T-helper 17 cell (primary cell): ENCODE results near the gene CCNG1. TPM values are rescaled to one million over a fixed set of nuclear protein-coding genes. Genes with fewer than 3 reads are reported as not detected.

Experiments used
- ATAC-seq: fragments of 150-1000 bp; cut with Tn5 transposase; 2 replicates; pipeline ENCODE4 v1.10.0; 2021; ENCODE audit warnings: mild to moderate bottlenecking, moderate library complexity
- DNase-seq, 3 donors: peaks; one replicate each; pipeline versions ENCODE4 v3.0.0 to v3.0.0-alpha.2; 2020 to 2021
- H3K9me3 ChIP-seq: one replicate; pipeline ENCODE4 v1.7.0; 2013; ENCODE audit warnings: low read length, mild to moderate bottlenecking; ENCODE audit not compliant: control insufficient read depth, poor library complexity, severe bottlenecking
- H3K27ac Mint-ChIP-seq: one replicate; pipeline ENCODE4 v1.8.0; 2022; ENCODE audit warnings: mild to moderate bottlenecking, moderate library complexity, mixed read lengths
- H3K27me3 Mint-ChIP-seq: one replicate; pipeline ENCODE4 v1.8.0; 2022; ENCODE audit warnings: mixed read lengths
- H3K36me3 Mint-ChIP-seq: one replicate; pipeline ENCODE4 v1.8.0; 2022; ENCODE audit warnings: low read depth, mixed read lengths
- H3K4me1 Mint-ChIP-seq: one replicate; pipeline ENCODE4 v1.8.0; 2022; ENCODE audit warnings: mild to moderate bottlenecking, mixed read lengths
- H3K4me3 Mint-ChIP-seq: one replicate; pipeline ENCODE4 v1.8.0; 2022; ENCODE audit warnings: mild to moderate bottlenecking, moderate library complexity, mixed read lengths
- total RNA-seq, 4 donors: library from RNA in 2 of 4; stranded (reverse) in 2 of 4; gene quantifications; one replicate each; pipeline ENCODE4 v1.2.3 and lab custom pipeline; 2022 to 2026

The CCNG1 gene
- total RNA-seq, 2 donors from 2014 or later = 79.1 to 121 TPM

DNA sequence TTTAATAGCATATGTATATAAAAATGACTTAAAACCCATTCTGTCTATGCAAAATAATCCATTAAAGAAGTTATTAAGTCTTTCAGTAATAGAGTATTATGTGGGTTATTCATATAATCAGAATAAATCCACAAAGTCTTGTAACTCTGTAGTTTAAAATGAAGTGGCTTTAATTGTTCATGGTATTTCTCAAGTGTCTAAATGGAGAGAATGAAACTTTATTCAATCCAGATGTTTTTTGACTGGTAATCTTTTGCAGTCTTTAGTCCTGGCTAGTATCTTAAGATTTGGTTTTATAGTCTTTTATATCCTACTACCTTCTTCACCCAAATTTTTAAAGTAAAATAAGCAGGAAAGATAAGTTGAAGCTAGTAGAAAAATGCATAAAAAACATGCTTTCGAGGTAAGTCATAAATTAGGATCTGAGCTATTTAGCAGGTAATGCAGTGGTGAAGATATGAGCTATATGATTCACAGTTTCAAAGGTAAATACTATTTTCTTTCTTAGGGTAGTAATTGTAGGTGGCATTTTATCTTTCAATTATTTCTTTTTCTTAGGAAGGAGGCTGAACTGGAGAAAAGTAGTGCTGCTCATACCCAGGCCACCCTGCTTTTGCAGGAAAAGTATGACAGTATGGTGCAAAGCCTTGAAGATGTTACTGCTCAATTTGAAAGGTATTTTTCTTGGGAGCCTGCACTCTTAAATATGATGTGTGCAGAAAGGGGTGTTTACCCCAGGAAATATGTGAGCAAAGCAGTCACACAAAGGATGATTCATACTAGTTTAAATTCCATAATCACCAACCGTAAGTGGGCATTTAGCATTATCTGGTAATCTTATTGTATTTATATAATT lies 41.0 kb downstream of the CCNG1 start:
- no peaks in the 10 kb centered on the region for H3K9me3 ChIP-seq
- Mint-ChIP-seq H3K27me3 (no peaks in the 10 kb centered on the region), H3K4me3 (no peak overlapping the region), H3K27ac (no peak overlapping the region), H3K4me1 (peaks cover 9% of the 10 kb centered on the region), H3K36me3 (no peaks in the 10 kb centered on the region)
- ATAC-seq (no peak), DNase-seq (no peak)

DNA sequence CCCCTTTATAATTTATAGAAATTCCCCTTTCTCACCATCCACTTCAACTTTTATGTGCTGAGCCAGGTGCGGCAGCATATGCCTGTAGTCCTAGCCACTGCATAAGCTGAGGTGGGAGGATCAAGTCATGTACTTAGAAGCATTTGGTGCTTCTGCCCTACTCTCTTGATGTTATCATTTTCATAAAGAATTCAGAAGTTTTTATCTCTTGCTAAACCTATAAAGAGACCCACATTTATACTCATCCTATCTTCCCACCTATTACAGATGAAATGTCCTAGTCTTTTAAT lies 41.5 kb downstream of the CCNG1 start:
- Mint-ChIP-seq H3K36me3 (no peaks in the 10 kb centered on the region), H3K27ac (peak overlapping the region; percentile 54), H3K4me1 (peaks cover 9% of the 10 kb centered on the region), H3K4me3 (no peak overlapping the region), H3K27me3 (no peaks in the 10 kb centered on the region)
- ATAC-seq (no peak), DNase-seq (no peak)
- H3K9me3 ChIP-seq = no peaks in the 10 kb centered on the region

GRCh38 chr5:163489055-163489744 lies 51.8 kb downstream of the CCNG1 start:
- Mint-ChIP-seq H3K27me3 (no peaks in the 10 kb centered on the region), H3K36me3 (no peaks in the 10 kb centered on the region), H3K27ac (no peak overlapping the region)

GRCh38 chr5:163489745-163490075 lies 52.3 kb downstream of the CCNG1 start:
- H3K9me3 ChIP-seq = no peaks in the 10 kb centered on the region
- H3K27ac Mint-ChIP-seq = no peak overlapping the region
- H3K4me1 Mint-ChIP-seq = no peaks in the 10 kb centered on the region
- no peak for ATAC-seq
- no peaks in the 10 kb centered on the region for H3K27me3 Mint-ChIP-seq
- H3K36me3 Mint-ChIP-seq = no peaks in the 10 kb centered on the region
- no peak for DNase-seq
- H3K4me3 Mint-ChIP-seq = no peak overlapping the region

More at GRCh38 chr5:163489055-163489744, 51.8 kb downstream of the CCNG1 start:
- H3K4me3 Mint-ChIP-seq = no peak overlapping the region
- H3K4me1 Mint-ChIP-seq = no peaks in the 10 kb centered on the region
- no peak for DNase-seq
- no peak for ATAC-seq
- no peaks in the 10 kb centered on the region for H3K9me3 ChIP-seq

Other genes with a start within 250 kb of the CCNG1 start
- 10 to 100 TPM; 17.9 to 19.5 TPM for gene NUDCD2, start 22.5 kb downstream of the CCNG1 start, total RNA-seq
- gene HMMR, start 23.0 kb downstream of the CCNG1 start, total RNA-seq = under 1 TPM; 0.45 to 0.52 TPM
- 10 to 100 TPM; 55.5 to 70.4 TPM for gene MAT2B, start 68.0 kb downstream of the CCNG1 start, total RNA-seq